ENCODE measurements around the gene COPB2.
"Not testable (repeated sequence)": the region's sequence is repeated elsewhere in the genome, so short reads cannot be mapped to it uniquely, and the experiment has no call there.

The COPB2 gene

DNA sequence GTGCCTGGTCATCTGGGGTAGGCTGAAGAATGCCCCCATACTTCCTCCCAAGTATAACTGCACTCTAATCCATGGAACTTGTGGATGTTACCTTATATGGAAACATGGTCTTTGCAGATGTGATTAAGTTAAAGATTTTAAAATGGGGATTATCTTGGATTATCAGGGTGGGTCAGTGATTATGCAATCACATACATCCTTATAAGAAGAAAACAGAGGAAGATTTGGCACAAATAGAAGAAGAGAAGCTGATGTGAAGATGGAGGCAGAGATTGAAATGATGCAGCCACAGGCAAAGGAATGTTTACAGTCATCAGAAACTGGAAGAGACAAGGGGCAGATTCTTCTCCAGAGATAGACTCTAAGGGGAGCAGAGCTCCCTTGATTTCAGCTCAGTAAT lies 47.4 kb downstream of the COPB2 start:
- Histone ChIP-seq H3K4me1 (ENCODE audit: insufficient read depth, low read length) (peaks cover 3% of the 10 kb centered on the region; the same call in 1 of the 2 replicates), H3K9me3 (ENCODE audit: insufficient read depth, low read depth, low read length) (no peaks in the 10 kb centered on the region), H3K9ac (ENCODE audit: low read depth, low read length) (no peak overlapping the region), H3K4me3 (ENCODE audit: low read length) (no peak overlapping the region), H3K27ac (ENCODE audit: low read length) (no peak overlapping the region), H3K36me3 (ENCODE audit: insufficient read depth, low read depth, low read length) (peaks cover 4% of the 10 kb centered on the region), H3K27me3 (ENCODE audit: insufficient read depth, low read length) (peaks cover 50% of the 10 kb centered on the region)

DNA sequence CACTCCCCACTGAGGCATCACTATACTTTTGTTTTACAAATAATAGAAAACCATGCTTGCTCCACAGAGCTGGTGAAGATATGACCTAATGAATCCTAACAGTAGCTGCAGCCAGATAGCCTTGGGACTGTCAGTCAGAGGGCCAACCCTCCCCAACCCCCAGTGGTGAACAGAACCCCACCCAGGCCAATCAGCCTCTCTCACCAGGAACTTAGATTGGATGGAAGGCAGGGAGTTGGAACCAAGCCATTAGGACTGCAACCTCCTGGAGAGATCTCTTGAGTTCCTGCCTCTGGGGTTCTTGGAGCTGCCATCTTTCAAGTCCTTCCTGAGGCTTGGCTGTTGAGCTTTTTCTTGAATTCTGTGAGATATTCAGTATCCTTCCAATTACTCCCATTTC lies 48.7 kb downstream of the COPB2 start:
- Histone ChIP-seq H3K9ac (ENCODE audit: low read depth, low read length) (no peak overlapping the region), H3K4me1 (ENCODE audit: insufficient read depth, low read length) (peaks cover 3% of the 10 kb centered on the region; the same call in 1 of the 2 replicates)

DNA sequence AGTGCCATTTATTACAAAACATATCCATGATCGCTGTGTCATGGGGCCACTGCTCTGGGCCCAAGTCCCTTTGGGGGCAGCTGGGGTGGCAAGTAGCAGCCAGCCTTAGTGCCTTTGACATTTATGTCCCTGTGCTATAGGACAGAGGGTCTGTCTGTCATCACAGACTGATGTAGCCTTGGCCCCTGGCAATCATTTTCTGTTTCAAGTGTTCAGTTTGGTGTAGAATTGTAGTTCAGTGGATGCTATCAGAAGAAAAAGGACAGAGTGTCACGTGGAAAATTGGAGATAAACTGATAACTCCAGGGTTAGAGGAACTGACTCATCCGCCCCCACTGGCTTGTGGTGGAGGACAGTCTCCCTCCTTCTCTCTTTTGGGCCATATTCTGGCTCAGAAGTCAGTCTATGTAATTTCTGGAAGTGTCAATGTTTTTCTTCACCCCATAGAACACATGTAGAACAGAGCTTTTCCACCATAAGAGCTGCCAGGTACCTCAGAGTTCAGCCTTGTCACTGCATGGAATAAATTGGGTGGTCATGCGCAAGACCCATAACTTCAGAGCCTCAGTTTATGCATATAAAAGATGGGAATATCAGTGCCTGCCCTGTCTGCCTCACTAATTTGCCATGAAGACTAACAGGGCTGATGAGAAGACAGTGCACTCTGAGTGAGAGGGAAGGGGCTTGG lies 50.1 kb downstream of the COPB2 start:
- Histone ChIP-seq H3K27ac (ENCODE audit: low read length) (no peak overlapping the region), H3K4me3 (ENCODE audit: low read length) (no peak overlapping the region)

More for the DNA sequence above, 48.7 kb downstream of the COPB2 start:
- Histone ChIP-seq H3K36me3 (ENCODE audit: insufficient read depth, low read depth, low read length) (no peaks in the 10 kb centered on the region), H3K27ac (ENCODE audit: low read length) (no peak overlapping the region), H3K4me3 (ENCODE audit: low read length) (no peak overlapping the region), H3K9me3 (ENCODE audit: insufficient read depth, low read depth, low read length) (no peaks in the 10 kb centered on the region), H3K27me3 (ENCODE audit: insufficient read depth, low read length) (peaks cover 50% of the 10 kb centered on the region)

DNA sequence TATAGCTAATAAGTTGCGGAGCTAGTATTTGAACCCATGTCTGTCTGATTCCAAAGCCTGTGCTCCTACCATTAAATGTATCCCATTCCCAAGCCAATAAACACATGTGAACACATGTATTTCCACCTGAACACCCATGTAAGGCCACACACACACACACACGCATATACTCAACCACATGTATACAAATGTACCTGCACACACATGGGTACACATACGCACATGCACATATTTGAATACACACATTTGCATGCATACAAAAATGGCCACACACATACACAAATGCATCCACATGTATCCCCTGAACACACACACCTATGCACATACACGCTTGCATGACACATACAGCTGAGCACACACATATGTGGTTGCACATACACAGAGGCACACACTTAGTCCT lies 51.0 kb downstream of the COPB2 start:
- Histone ChIP-seq H3K4me3 (ENCODE audit: low read length) (no peak overlapping the region), H3K27ac (ENCODE audit: low read length) (no peak overlapping the region), H3K27me3 (ENCODE audit: insufficient read depth, low read length) (peaks cover 50% of the 10 kb centered on the region), H3K36me3 (ENCODE audit: insufficient read depth, low read depth, low read length) (no peaks in the 10 kb centered on the region), H3K9me3 (ENCODE audit: insufficient read depth, low read depth, low read length) (no peaks in the 10 kb centered on the region), H3K4me1 (ENCODE audit: insufficient read depth, low read length) (no peaks in the 10 kb centered on the region), H3K9ac (ENCODE audit: low read depth, low read length) (no peak overlapping the region)

More for the DNA sequence above, 50.1 kb downstream of the COPB2 start:
- H3K36me3 ChIP-seq (ENCODE audit: insufficient read depth, low read depth, low read length) = no peaks in the 10 kb centered on the region
- H3K9me3 ChIP-seq (ENCODE audit: insufficient read depth, low read depth, low read length) = no peaks in the 10 kb centered on the region
- no peaks in the 10 kb centered on the region for H3K4me1 ChIP-seq (ENCODE audit: insufficient read depth, low read length)
- peaks cover 50% of the 10 kb centered on the region for H3K27me3 ChIP-seq (ENCODE audit: insufficient read depth, low read length)
- no peak overlapping the region for H3K9ac ChIP-seq (ENCODE audit: low read depth, low read length)

DNA sequence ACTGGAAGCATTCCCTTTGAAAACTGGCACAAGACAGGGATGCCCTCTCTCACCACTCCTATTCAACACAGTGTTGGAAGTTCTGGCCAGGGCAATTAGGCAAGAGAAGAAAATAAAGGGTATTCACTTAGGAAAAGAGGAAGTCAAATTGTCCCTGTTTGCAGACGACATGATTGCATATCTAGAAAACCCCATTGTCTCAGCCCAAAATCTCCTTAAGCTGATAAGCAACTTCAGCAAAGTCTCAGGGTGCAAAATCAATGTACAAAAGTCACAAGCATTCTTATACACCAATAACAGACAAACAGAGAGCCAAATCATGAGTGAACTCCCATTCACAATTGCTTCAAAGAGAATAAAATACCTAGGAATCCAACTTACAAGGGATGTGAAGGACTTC lies 54.8 kb downstream of the COPB2 start:
- not testable (repeated sequence) for H3K4me3 ChIP-seq (ENCODE audit: low read length); H3K27ac ChIP-seq (ENCODE audit: low read length); H3K9me3 ChIP-seq (ENCODE audit: insufficient read depth, low read depth, low read length); H3K9ac ChIP-seq (ENCODE audit: low read depth, low read length); H3K36me3 ChIP-seq (ENCODE audit: insufficient read depth, low read depth, low read length); H3K4me1 ChIP-seq (ENCODE audit: insufficient read depth, low read length)
- peaks cover 47% of the 10 kb centered on the region for H3K27me3 ChIP-seq (ENCODE audit: insufficient read depth, low read length)

DNA sequence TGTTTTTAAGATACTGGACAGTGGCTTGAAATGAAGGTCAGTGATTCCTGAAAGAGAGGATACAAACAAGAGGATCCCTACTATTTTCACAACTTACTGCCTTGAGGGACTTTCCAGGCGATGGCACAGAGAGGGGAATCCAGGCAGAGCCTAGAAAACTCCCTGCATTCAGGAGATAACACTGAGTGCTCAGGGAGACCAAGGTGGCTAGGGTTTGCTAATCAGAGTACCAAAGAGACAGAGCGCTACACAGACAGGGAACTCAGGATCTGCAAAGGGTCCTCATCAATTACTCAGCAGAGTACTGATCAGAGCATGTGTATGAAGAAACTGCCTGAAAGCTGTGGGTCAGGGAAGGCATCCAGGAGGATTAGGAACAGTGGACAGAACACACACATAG lies 57.4 kb downstream of the COPB2 start:
- Histone ChIP-seq H3K4me1 (ENCODE audit: insufficient read depth, low read length) (0 out of 2 replicates have a peak, but pooled peaks cover 3% of the 10 kb centered on the region), H3K27me3 (ENCODE audit: insufficient read depth, low read length) (peaks cover 53% of the 10 kb centered on the region), H3K9ac (ENCODE audit: low read depth, low read length) (no peak overlapping the region), H3K36me3 (ENCODE audit: insufficient read depth, low read depth, low read length) (no peaks in the 10 kb centered on the region), H3K9me3 (ENCODE audit: insufficient read depth, low read depth, low read length) (no peaks in the 10 kb centered on the region), H3K27ac (ENCODE audit: low read length) (no peak overlapping the region), H3K4me3 (ENCODE audit: low read length) (no peak overlapping the region)

DNA sequence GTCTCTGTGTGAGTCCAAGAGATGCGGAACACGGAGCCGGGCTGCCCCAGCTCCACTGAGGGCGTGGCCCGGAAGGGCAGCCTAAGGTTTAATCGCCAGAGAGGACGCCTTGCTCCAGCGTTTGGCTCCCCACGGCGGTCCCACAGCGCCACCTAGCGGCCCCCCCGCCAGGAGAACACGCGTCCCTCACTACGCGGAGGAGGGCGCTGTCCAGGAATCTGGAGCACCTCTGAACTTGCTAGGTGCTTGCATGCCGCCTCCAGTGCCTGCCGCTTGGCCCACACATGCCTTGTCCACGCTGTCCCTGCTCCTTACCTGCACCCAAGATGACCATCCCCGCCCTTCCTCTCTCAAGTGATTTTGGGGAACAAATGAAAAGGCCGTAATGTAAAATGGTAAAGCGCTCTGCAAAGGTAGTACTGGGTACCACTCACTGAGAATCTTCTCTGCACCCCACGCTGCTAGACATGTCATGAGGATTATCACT lies 60.0 kb downstream of the COPB2 start:
- Histone ChIP-seq H3K4me1 (ENCODE audit: insufficient read depth, low read length) (0 out of 2 replicates have a peak, but pooled peaks cover 3% of the 10 kb centered on the region), H3K4me3 (ENCODE audit: low read length) (peak overlapping the region; percentile 60), H3K9ac (ENCODE audit: low read depth, low read length) (no peak overlapping the region), H3K27me3 (ENCODE audit: insufficient read depth, low read length) (peaks cover 53% of the 10 kb centered on the region), H3K9me3 (ENCODE audit: insufficient read depth, low read depth, low read length) (no peaks in the 10 kb centered on the region), H3K36me3 (ENCODE audit: insufficient read depth, low read depth, low read length) (no peaks in the 10 kb centered on the region), H3K27ac (ENCODE audit: low read length) (no peak overlapping the region)

DNA sequence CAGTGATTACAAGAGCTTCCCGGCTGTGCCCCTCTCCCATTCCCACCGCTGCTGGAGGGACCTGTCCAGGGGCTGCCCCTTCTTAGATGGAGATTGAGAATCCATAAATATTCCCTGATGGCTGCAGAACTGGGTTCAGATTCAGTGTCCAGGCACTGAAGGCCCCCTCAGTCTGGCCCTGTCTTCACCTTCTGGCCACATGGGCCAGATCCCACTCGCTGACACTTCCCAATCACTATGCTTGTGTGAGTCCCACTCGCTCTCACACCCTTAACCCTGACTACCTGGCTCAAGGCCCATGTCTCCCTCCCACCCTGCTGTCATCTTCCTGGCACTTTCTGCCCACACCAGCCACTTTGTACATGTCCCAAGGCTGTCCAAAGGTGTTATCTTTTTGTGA lies 61.1 kb downstream of the COPB2 start:
- H3K27me3 ChIP-seq (ENCODE audit: insufficient read depth, low read length) = peaks cover 53% of the 10 kb centered on the region
- no peak overlapping the region for H3K9ac ChIP-seq (ENCODE audit: low read depth, low read length)
- no peaks in the 10 kb centered on the region for H3K9me3 ChIP-seq (ENCODE audit: insufficient read depth, low read depth, low read length)
- H3K36me3 ChIP-seq (ENCODE audit: insufficient read depth, low read depth, low read length) = no peaks in the 10 kb centered on the region
- H3K27ac ChIP-seq (ENCODE audit: low read length) = no peak overlapping the region
- H3K4me3 ChIP-seq (ENCODE audit: low read length) = no peak overlapping the region
- H3K4me1 ChIP-seq (ENCODE audit: insufficient read depth, low read length) = 0 out of 2 replicates have a peak, but pooled peaks cover 3% of the 10 kb centered on the region

DNA sequence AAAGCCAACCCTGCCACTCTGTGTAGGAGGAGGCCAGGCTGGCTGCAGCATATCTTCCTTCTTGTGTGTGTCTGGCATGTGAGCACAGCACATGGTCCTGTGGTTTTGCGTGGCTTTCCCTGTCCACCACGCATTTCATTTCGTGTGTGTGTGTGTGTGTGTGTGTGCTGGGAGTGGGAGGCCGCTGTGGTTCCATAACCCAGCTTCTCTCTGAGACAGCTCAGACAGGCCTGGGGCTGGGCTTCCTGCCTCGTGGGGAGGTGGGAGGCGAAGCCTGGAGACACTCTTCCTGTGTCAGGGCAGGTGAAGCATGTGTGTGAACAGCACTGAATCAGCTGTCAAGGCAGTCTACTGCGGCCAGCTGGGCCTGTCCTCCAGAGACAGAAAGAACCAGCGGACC lies 61.6 kb downstream of the COPB2 start:
- no peak overlapping the region for H3K9ac ChIP-seq (ENCODE audit: low read depth, low read length)
- H3K4me3 ChIP-seq (ENCODE audit: low read length) = no peak overlapping the region
- no peaks in the 10 kb centered on the region for H3K36me3 ChIP-seq (ENCODE audit: insufficient read depth, low read depth, low read length)
- no peak overlapping the region for H3K27ac ChIP-seq (ENCODE audit: low read length)
- H3K9me3 ChIP-seq (ENCODE audit: insufficient read depth, low read depth, low read length) = no peaks in the 10 kb centered on the region
- peaks cover 53% of the 10 kb centered on the region for H3K27me3 ChIP-seq (ENCODE audit: insufficient read depth, low read length)
- 0 out of 2 replicates have a peak, but pooled peaks cover 3% of the 10 kb centered on the region for H3K4me1 ChIP-seq (ENCODE audit: insufficient read depth, low read length)

DNA sequence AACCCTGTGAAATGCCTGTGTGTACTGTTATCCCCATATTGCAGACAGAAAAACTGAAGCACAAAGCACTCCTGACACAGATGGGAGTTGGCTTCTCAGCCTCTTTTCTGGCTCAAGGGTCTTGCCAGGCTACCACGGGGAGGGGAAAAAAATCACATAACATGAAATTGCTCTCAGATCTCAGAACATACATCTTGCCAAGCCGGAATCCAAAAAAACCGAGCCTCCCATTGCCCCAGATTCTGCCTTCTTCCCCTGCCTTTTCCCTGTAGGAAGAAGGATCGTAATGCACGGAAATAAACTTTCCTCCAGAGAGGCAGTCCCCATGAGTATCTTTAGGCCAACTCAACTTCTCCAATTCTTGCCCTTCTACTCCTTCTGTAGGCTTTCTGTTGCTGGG lies 62.2 kb downstream of the COPB2 start:
- H3K36me3 ChIP-seq (ENCODE audit: insufficient read depth, low read depth, low read length) = no peaks in the 10 kb centered on the region
- H3K4me3 ChIP-seq (ENCODE audit: low read length) = no peak overlapping the region
- no peaks in the 10 kb centered on the region for H3K9me3 ChIP-seq (ENCODE audit: insufficient read depth, low read depth, low read length)
- H3K27ac ChIP-seq (ENCODE audit: low read length) = no peak overlapping the region
- no peak overlapping the region for H3K9ac ChIP-seq (ENCODE audit: low read depth, low read length)
- H3K27me3 ChIP-seq (ENCODE audit: insufficient read depth, low read length) = peaks cover 47% of the 10 kb centered on the region
- 0 out of 2 replicates have a peak, but pooled peaks cover 3% of the 10 kb centered on the region for H3K4me1 ChIP-seq (ENCODE audit: insufficient read depth, low read length)

DNA sequence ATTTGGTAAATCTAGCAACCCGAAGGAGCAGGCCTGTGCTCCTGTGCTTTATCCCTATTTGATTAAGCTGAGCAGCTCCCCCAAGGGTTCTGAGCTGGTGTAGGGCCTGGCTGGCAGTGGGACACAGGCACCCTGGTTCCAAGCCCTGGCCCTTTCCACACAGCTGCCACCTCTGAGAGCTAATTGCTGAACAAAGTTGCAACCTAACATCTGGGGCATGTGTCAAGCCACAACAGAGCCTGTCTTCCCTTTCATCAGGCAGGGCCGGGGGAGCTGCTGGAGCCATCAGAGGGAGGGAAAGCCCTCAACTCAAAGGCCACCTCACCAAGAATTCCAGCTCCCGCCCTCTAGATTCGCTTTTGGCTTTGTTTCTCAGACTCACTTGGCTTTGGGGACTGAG lies 62.7 kb downstream of the COPB2 start:
- H3K4me1 ChIP-seq (ENCODE audit: insufficient read depth, low read length) = 0 out of 2 replicates have a peak, but pooled peaks cover 3% of the 10 kb centered on the region
- no peaks in the 10 kb centered on the region for H3K9me3 ChIP-seq (ENCODE audit: insufficient read depth, low read depth, low read length)
- no peak overlapping the region for H3K4me3 ChIP-seq (ENCODE audit: low read length)
- H3K36me3 ChIP-seq (ENCODE audit: insufficient read depth, low read depth, low read length) = no peaks in the 10 kb centered on the region
- peaks cover 41% of the 10 kb centered on the region for H3K27me3 ChIP-seq (ENCODE audit: insufficient read depth, low read length)
- no peak overlapping the region for H3K27ac ChIP-seq (ENCODE audit: low read length)
- no peak overlapping the region for H3K9ac ChIP-seq (ENCODE audit: low read depth, low read length)

DNA sequence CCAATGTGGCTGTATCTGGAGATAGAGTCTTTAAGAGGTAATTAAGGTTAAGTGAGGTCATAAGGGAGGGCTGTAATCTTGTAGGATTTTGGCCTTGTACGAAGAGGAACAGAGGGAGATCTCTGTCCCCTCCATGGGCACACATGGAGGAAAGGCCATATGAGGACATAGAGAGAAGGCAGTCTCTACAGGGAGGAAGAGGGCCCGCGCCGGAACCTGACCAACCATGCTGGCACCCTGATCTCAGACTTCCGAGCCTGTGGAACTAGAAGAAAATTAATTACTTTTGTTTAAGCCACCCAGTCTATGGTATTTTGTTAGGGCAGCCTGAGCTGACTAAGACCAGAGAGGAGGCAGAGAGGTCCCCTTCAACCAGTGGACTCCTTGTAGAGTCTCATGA lies 63.3 kb downstream of the COPB2 start:
- no peak overlapping the region for H3K9ac ChIP-seq (ENCODE audit: low read depth, low read length)
- peaks cover 36% of the 10 kb centered on the region for H3K27me3 ChIP-seq (ENCODE audit: insufficient read depth, low read length)
- H3K4me3 ChIP-seq (ENCODE audit: low read length) = no peak overlapping the region
- no peaks in the 10 kb centered on the region for H3K36me3 ChIP-seq (ENCODE audit: insufficient read depth, low read depth, low read length)
- no peaks in the 10 kb centered on the region for H3K9me3 ChIP-seq (ENCODE audit: insufficient read depth, low read depth, low read length)
- H3K27ac ChIP-seq (ENCODE audit: low read length) = no peak overlapping the region
- 0 out of 2 replicates have a peak, but pooled peaks cover 3% of the 10 kb centered on the region for H3K4me1 ChIP-seq (ENCODE audit: insufficient read depth, low read length)

Measured in iPS-20b (cell line).